HepG2 (cell line): Measurements from ENCODE around the gene STAC.

Experiments
- YEATS4 ChIP-seq: sonication (generic); formaldehyde crosslinking; IDR thresholded peaks from 2 replicates; pipeline ENCODE4 v1.4.0; 2020; ENCODE audit warnings: missing genetic modification reagents, borderline replicate concordance
- TF ChIP-seq, protein P1 (sequence below): fragments of 450-650 bp; IDR thresholded peaks from 2 replicates; pipeline ENCODE4 v1.6.1; 2016

DNA sequence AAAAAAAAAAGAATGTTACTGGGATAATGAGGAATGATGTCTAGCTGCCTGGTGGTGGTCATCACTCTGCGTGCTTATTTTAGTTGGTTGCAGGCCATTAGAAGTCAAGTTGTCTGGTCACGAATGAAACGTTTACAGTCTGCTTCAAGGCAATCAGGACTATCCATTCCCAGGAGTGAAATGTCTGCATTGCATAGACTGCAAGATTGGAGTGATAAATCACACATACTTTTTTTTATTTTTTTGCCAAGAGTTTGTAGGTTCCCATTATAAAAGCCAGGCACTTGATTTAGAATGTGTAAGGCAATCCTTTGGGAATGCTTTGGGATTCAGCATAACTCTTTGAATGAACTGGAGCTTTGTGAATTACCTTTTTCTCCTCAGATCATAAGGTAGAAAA, 132.3 kb downstream of the STAC start:
- TF ChIP-seq, protein P1, sequence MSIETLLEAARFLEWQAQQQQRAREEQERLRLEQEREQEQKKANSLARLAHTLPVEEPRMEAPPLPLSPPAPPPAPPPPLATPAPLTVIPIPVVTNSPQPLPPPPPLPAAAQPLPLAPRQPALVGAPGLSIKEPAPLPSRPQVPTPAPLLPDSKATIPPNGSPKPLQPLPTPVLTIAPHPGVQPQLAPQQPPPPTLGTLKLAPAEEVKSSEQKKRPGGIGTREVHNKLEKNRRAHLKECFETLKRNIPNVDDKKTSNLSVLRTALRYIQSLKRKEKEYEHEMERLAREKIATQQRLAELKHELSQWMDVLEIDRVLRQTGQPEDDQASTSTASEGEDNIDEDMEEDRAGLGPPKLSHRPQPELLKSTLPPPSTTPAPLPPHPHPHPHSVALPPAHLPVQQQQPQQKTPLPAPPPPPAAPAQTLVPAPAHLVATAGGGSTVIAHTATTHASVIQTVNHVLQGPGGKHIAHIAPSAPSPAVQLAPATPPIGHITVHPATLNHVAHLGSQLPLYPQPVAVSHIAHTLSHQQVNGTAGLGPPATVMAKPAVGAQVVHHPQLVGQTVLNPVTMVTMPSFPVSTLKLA: no peak
- no peak for TF ChIP-seq YEATS4 (CRISPR knock-in tag)
